Left hindlimb (tissue), 1 donor: ENCODE measurements around the gene PRPF38B.
"Not testable (repeated sequence)": the region's sequence is repeated elsewhere in the genome, so short reads cannot be mapped to it uniquely, and the experiment has no call there.

Experiments
- DNase-seq: peaks from one replicate; pipeline ENCODE4 v3.0.0-alpha.2; 2018

The PRPF38B gene

DNA sequence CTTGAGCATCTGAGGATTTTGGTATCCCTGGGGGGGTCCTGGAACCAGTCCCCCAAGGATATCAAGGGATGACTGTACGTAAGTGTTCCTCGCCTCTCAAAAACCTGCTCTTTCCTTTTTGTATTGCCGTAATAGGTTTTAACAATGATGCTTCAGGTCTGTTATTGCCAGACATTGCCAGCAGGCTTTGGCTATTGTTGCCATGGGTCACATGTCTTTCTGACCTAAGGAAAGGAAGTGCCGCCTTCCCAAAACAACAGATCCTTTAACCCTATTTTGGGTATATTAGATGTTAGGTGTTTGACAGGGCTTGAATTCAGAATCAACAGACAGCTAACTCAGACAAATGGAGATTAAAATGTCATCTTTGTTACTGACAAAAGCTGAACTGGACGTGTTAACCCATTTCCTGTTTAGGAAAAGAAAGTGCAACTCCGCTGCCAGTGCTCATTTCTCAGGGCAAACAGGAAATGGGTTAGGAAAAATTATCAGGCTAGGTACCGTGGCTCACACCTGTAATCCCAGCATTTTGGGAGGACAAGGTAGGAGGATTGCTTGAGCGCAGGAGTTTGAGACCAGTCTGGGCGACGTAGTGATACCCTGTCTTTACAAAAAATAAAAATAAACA is 12.4 kb upstream of the PRPF38B start:
- no peak for DNase-seq

DNA sequence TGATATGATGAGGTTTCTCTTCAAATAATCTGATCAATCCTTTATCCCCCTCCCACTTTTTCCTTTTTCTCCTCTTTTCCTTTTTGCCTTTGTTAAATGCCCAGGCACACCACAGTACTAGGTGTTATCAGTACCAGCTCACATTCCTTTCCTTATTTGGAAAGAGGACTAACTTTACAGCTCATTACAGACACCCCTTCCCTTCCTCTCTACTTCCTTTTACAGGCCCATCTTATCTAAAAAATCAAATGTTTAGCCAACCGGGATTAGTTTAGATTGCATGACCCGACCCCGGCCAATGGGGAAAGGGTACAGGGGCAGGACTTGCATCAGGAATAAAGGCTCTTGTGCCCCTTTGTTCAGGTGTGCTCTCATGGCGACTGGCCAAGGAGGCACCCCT is 10.4 kb upstream of the PRPF38B start:
- DNase-seq = not testable (repeated sequence)

DNA sequence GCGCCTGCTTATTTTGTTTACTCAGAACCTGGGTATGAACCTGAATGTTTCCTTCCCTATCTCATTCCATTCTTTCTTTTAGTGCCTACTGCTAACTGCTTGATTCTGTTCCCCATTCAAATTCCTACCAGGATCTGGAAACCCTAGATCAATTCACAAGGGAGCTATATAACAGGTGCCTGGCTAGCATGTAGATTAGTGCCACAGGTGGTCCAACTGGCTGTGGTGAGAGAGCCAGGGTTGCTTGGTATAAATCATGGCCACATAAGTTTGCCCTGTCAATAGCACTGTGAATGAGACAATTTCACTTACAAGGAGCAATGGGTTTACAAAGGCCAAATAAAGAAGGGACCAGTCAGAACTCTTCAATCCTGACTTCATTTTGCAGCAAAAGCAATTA is 6.6 kb upstream of the PRPF38B start:
- DNase-seq = no peak

DNA sequence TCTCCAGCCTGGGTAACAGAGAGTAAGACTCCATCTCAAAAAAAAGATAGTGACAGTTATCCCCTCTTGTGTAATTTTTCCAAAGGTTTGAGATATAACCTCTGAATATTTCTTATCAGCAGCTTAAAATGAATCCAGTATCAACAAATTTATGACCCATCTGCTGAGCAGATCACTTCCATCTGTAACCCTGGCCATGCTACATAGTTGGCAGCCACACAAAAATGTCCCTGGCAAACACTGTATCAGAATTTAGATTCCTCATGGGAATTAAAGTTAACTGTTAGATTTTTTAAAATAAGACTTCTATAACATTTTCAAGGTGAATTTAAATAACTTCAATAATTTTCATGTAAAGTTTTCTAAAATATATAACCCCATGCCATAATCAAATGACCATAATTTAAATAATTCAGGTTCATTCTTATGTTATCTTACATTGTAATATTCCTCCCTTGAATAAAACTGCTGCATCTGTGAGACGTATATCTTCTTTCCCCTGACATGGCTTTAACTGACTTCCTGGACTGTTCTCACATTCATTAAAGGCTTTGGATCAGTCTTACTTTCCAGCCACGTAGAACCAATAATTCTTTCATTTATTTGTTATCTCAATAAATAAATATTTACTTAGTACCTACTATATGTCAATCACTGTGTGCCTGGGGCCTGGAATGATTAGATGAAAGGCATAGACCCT is 5.3 kb upstream of the PRPF38B start:
- no peak for DNase-seq

DNA sequence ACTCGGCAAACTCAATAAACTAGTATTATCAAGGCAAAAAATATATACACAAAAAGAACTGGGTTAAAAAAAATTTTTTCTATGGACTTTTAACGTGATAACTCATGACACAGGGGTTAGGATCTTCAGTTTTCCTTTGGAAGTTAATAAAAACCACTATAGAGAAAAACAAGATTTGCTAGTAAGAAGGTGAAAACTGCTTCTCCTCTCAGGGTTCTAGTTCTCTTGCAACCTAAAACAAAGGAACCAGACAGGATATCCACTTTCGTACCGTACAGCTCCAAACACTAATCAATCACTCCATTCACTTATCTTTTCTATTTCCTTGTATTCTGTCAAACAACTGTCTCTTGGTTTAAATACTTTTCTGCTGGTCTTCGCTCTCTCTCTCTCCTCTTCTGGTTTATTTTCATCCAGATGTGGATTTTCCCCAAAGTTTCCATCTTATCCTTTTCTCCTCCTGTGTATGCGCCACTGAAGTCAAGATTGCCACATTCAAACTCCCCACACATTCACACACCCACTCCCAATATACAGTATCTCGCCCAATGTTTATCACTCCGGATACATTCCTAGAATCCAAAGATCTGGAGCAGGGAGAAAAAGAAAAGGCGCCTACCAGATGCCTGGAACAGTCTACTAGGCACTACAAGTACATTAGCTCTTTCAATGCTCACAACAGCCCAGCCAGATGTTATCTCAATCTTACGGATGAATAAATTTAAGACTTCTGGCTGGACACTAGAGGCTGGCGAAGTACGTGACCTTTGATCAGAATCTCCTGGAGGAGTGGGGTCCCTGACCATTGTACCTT is 775 bp upstream of the PRPF38B start:
- DNase-seq = no peak

DNA sequence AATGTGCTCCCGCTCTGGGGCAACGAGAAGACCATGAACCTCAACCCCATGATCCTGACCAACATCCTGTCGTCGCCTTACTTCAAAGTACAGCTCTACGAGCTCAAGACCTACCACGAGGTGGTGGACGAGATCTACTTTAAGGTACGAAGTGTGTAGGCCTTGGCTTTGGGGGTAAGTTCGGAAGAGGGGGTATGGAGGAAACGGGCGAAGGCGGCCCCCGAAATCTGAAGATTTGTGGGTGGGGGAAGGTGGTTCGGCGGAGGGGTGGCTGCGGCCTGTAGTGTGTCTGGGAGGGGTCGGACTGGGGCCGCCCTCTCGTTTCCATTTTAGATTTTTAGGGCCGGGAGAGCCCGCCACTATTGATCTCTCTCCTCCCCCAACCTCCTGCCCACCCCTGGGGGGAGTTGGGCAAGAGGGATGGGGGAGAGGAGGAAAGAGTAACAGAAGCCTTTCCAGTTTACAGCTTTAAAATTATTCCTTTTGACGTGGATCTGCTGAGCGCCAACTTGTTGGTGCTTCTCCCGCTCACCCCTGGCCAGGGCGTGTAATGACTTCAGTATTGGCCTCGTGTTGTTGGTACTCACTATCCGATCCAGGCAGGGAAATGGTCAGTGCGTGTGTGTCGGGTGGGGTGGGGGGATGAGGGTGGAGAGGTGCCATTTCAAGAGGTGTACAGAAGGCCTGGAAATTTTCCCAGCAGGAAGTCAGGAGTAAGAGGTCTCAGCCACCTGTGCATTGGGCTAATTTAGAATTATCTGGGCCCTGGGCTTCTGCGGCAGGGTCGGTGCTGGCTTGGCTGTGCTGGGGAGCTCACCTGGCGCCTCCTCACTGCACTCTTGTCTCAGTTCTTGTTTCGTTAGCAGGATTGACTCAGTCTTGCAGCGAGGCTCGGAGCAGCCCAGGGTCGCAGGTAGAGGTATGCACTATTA is 880 bp downstream of the PRPF38B start:
- peak; percentile 42 for DNase-seq

DNA sequence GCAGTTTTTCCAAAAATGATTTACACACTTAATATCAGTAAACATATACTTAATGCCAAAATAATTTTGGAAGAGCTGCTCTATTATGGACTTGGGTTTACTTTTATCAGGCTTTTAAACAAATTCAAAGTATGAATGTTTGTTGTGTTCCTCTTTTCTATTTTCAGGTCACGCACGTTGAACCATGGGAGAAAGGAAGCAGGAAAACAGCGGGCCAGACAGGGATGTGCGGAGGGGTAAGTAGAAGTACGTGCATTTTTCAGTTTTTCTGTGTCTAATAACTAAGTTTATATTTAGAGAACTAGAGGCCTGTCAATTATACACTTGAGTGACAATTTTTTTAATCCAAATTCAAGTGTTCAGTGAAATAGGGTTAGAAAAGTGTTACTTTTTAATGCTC is 3.4 kb downstream of the PRPF38B start:
- DNase-seq = no peak

DNA sequence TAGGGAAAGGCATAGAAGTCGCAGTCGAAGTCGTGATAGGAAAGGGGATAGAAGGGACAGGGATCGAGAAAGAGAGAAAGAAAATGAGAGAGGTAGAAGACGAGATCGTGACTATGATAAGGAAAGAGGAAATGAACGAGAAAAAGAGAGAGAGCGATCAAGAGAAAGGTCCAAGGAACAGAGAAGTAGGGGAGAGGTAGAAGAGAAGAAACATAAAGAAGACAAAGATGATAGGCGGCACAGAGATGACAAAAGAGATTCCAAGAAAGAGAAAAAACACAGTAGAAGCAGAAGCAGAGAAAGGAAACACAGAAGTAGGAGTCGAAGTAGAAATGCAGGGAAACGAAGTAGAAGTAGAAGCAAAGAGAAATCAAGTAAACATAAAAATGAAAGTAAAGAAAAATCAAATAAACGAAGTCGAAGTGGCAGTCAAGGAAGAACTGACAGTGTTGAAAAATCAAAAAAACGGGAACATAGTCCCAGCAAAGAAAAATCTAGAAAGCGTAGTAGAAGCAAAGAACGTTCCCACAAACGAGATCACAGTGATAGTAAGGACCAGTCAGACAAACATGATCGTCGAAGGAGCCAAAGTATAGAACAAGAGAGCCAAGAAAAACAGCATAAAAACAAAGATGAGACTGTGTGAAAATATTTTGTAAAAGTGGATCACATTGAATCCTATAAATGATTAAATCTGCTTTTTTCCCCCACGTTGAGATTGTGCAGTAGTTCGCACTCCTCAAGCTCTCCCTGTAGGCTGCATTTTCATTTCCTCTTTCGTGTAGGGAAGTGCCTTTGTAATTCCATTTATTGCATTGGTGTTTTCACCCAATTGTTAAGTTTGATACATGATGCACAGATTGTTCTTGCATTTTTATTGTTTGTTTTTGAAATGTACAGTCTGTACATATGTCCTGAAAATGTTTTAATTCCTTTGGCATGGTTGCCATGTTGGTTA is 7.5 kb downstream of the PRPF38B start:
- no peak for DNase-seq

DNA sequence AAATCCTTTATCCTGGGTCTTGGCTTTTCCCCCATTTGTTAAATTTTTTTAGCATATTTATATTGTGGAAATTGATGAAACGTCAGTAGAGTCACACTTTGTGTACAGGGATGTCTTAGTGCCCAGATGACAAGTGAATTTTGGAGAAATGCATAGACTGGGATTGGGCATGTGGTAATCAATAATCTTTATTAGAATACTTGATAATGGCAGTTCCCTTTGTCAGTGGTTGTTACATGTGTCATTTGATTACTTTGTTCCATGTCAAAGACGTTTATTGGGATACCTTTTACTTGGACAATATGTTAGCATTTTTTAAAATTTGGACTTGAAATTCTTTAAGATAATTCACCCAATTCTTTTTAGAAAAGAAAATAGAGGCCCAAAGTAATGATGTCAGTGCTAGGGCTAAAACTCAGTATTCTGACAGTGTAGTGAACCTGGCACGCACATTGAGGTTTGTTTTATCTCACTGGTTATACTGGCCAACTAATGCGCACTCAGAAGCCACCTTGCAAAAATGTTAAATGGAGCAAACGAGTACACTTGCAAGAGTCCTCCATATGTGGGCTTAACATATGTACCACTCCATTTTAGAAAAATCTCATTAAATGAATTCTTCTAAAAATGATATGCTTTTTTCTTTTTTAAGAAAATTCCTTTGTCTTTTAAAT is 9.2 kb downstream of the PRPF38B start:
- DNase-seq = no peak

DNA sequence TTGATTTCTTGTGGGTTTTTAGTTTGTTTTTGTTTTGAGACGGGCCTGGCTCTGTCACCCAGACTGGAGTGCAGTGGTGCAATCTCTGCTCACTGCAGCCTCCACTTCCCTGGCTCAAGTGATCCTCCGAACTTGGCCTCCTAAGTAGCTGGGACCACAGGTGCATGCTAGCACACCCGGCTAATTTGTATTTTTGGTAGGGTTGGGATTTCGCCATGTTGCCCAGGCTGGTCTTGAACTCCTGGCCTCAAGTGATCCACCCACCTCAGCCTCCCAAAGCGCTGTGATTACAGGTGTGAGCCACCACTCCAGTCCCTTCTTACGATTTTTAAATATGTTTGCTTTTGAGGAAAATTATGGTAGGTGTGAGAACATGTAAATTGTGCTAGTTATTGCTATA is 10.0 kb downstream of the PRPF38B start:
- not testable (repeated sequence) for DNase-seq

DNA sequence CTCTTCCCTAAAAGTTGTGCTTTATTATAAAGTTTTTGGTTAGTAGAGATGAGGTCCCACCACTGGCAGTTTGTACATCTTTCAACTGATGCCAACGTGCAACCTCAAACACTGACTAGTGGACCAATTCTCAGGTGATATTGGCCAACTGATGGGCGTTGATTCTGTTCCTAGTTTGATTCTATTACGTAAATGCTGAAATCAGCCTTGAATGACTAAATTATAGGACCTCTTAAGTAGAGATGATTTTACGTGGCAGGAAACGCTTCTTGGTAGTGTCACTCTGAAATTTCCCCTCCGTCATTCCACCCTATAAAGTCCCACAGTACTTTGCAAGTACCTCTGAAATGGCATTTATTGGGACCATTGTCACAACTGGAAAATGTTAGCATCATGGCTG is 11.8 kb downstream of the PRPF38B start:
- DNase-seq = no peak

DNA sequence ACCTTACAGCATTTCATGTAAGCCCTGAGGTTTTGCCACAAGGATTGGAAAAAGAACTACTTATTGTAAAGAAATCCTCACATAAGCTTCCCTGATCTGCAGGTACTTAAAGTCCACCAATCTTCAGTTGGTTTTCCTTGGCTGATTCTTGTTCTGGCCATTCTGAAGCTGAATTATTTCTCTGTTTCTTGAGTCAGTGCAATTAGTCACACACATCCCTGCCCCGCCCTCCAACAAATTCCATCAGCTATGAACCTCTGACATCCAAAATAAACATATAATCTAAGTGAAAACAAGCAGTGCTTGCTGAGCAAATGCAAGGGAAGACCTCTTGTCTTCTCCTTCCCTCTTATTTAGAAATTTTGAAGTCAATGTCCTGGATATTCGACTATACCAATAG is 12.4 kb downstream of the PRPF38B start:
- no peak for DNase-seq

DNA sequence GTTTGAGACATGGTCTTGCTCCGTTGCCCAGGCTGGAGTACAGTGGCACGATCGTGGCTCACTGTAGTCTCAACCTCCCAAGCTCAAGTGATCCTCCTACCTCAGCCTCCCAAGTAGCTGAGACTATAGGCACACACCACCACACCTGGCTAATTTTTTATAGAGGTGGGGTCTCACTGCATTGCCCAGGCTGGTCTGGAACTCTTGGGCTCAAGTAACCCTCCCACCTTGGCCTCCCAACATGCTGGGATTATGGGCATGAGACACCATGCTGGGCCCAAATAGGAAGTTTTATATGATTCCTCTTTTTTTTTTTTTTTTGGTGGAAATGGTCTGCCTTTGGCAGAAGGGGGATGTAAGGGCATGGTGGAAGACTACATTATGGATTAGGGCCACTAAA is 14.5 kb downstream of the PRPF38B start:
- DNase-seq = no peak

DNA sequence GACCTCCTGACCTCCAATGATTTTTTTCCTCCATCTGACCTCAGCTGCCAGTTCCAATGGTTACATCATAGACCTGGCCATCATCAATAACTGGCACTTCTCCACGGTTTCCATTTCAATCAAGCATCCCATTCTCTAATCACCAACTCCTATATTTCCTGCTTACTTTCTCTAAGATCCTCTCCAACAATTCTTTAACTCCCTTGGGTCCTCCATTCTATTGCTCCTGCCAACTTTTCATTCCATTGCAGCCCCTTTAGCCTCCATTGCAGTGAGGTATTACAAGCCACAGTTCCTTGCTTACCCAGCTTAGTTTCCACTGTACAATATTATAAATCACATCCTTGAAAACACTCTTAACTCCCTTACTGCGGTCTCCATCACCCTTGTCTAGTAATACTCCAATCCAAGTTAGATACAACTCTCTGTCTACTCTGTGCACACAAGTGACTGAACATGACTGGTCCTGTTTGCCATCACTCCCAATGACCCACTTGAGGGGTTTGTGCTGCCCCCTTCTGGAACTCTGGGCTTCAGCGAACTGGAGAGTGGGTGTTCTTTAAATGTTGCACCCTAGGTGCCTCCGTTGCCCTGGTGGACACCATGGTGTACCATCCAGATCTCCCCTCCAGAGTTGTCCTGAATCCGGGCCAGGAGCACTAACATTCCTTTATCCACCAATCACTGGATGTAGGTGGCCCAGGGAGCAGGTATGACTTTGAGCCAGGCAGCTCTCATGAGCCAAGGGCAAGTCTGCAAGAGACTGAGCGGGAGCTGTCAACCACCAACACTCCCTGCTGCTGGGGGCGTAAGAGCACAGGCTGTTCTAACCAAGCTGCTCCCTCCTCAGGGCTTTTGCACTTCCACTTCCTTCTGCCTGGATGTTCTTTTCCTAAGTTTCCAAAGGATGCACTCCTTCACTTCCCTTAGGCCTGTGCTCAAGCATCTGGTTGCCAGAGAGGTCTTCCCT is 16.9 kb downstream of the PRPF38B start:
- DNase-seq = no peak

DNA sequence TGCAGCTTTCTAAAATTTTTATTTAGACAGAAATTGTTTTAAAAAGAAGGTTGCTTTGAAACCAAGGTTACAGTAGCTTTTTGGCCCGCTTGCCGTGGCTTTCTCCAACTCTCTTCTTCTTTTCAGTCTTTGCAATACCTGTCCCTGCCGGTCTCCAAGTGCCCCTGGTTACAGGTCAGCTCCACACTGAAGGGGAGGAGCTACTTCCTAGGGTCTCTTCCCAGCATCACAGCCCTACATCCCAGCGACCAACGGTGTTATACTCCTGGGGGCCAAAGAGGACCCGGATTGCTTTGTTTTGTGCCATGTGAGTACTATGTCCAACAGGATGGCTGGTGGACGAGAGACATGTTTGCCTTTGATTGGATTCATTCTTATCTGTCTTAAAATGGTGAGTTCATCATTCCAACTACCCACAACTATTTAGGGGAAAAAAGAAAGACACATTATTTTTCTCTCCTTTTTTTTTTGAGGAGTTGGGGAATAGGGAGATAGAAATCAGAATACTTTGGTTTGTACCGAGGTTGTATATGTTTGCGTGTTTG is 20.6 kb downstream of the PRPF38B start, which contains the start of gene FNDC7:
Gene FNDC7 (plus strand): TSS at position 303 of the 545 bp plus-strand sequence. CDS start 26 bp downstream, at position 329.
- DNase-seq = no peak

DNA sequence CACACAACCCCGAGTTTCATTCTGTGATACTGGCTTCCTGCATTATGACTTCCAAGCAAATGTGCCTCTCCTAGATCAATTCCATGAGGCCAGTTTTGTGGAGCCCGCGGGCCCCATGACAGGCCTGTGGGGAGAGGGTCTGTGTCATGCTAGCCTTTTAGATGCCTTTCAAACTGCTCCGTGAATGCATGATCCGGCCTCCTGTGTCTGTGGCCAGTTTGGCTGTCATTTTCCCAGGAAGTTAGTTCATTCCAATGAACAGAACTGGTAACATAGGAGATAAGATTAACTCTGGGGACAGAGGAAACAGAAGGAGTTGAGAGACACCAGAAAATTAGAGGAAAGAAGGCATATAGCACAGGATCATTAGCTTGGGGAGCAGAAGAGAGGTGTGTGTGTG is 23.8 kb downstream of the PRPF38B start:
- no peak for DNase-seq

DNA sequence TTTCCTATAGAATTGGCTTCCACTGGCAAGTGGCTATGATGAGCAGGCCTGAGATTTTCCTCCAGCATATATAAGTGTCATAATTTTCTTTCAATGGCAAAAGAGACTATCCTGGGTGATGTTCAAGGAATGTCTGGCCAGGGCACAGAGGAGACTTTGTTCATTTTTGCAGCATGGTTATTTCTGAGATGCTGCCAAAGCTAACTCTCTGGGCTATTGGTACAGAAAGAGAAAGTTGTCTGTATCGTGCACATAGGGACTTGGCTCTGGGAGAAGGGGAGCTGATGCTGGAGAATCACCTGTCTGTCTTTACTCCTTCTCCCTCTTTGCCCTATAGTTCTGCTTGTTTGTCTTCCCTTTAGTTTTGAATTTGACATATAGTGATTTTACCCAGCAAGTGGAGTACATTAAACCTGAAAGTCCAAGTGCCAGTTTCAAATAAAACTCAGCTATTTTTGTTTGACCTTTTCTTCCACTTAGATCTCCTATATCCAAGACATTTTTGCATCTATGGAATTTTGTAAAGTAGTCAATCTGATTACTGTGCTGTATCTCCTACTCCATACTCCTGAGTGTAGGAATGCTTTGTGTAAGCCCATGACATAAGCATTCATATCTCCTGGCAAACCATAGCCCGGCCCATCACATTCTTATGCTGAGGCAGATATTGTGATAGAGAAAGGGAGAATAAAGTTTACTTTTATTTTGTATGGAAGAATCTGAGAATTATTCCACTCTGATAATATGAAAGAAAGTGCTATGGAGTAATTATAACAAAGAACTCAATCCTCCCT is 24.5 kb downstream of the PRPF38B start:
- DNase-seq = no peak

DNA sequence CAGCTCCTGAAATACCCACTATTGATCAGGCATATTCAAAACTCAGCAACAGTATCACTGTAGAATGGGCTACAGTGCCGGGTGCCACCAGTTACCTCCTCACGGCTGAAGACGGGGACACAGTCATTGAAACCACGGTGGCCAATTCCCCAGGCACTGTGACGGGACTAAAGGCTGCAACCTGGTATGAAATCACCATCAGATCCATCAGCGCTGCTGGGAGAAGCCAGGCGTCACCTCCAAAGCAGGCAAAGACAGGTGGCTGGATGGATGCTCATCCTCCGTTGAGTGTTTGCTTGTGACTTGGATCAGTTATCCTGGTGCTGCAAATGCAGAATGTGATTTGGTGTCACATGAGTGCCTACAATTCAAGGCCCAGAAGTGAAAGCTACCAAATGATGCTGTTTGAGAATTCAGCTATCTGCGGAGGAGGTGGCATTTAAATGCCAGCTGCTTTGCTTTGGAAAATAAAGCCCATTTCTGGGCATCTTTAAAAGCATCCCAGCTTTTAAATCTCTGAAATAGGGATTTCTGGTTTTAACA is 25.7 kb downstream of the PRPF38B start:
- DNase-seq = no peak
